ENCODE results near the gene C6orf58.
"Not testable (repeated sequence)": the region's sequence is repeated elsewhere in the genome, so short reads cannot be mapped to it uniquely, and the experiment has no call there.

Gene C6orf58

GRCh38 chr6:127582777-127583462 lies 5.9 kb downstream of the C6orf58 start:
- DNase-seq (ENCODE audit: low read depth, low spot score): no peak

GRCh38 chr6:127585123-127585522 lies 8.1 kb downstream of the C6orf58 start:
- H3K36me3 ChIP-seq (ENCODE audit: insufficient read depth, low read length): no peaks in the 10 kb centered on the region
- no peak overlapping the region for H3K9ac ChIP-seq (ENCODE audit: insufficient read length)
- TF ChIP-seq FOXP2 (optimal IDR thresholded peaks at IDR 0.05; ENCODE audit: control extremely low read depth, extremely low read length, insufficient read depth) (no peak), POLR2AphosphoS5 (IDR thresholded peaks at IDR 0.05; ENCODE audit: borderline replicate concordance, low read depth, low read length) (no peak), EZH2 (IDR thresholded peaks at IDR 0.05) (no peak)

More at GRCh38 chr6:127582777-127583462, 5.9 kb downstream of the C6orf58 start:
- H3K4me3 ChIP-seq: no peak overlapping the region
- H3K27ac ChIP-seq: no peak overlapping the region
- H3K9ac ChIP-seq (ENCODE audit: insufficient read length): no peak overlapping the region
- H3K9me3 ChIP-seq (ENCODE audit: low read depth, low read length): no peaks in the 10 kb centered on the region
- H3K36me3 ChIP-seq (ENCODE audit: insufficient read depth, low read length): no peaks in the 10 kb centered on the region
- TF ChIP-seq EZH2 (IDR thresholded peaks at IDR 0.05) (no peak), POLR2AphosphoS5 (IDR thresholded peaks at IDR 0.05; ENCODE audit: borderline replicate concordance, low read depth, low read length) (no peak), FOXP2 (optimal IDR thresholded peaks at IDR 0.05; ENCODE audit: control extremely low read depth, extremely low read length, insufficient read depth) (no peak)

GRCh38 chr6:127586372-127586771 lies 9.4 kb downstream of the C6orf58 start:
- H3K9ac ChIP-seq (ENCODE audit: insufficient read length): no peak overlapping the region
- TF ChIP-seq EZH2 (IDR thresholded peaks at IDR 0.05) (no peak), FOXP2 (optimal IDR thresholded peaks at IDR 0.05; ENCODE audit: control extremely low read depth, extremely low read length, insufficient read depth) (no peak), POLR2AphosphoS5 (IDR thresholded peaks at IDR 0.05; ENCODE audit: borderline replicate concordance, low read depth, low read length) (no peak)
- H3K4me3 ChIP-seq: no peak overlapping the region
- no peak for DNase-seq (ENCODE audit: low read depth, low spot score)
- no peaks in the 10 kb centered on the region for H3K36me3 ChIP-seq (ENCODE audit: insufficient read depth, low read length)
- no peaks in the 10 kb centered on the region for H3K9me3 ChIP-seq (ENCODE audit: low read depth, low read length)
- H3K27ac ChIP-seq: no peak overlapping the region

More at GRCh38 chr6:127585123-127585522, 8.1 kb downstream of the C6orf58 start:
- no peak for DNase-seq (ENCODE audit: low read depth, low spot score)
- Histone ChIP-seq H3K9me3 (ENCODE audit: low read depth, low read length) (no peaks in the 10 kb centered on the region), H3K4me3 (no peak overlapping the region), H3K27ac (no peak overlapping the region)

- Histone ChIP-seq H3K27ac (no peak overlapping the region), H3K9ac (ENCODE audit: insufficient read length) (no peak overlapping the region), H3K9me3 (ENCODE audit: low read depth, low read length) (no peaks in the 10 kb centered on the region), H3K36me3 (ENCODE audit: insufficient read depth, low read length) (no peaks in the 10 kb centered on the region), H3K4me3 (no peak overlapping the region)
- no peak for DNase-seq (ENCODE audit: low read depth, low spot score)
- TF ChIP-seq EZH2 (IDR thresholded peaks at IDR 0.05): no peak
- TF ChIP-seq FOXP2 (optimal IDR thresholded peaks at IDR 0.05; ENCODE audit: control extremely low read depth, extremely low read length, insufficient read depth): no peak
- no peak for TF ChIP-seq POLR2AphosphoS5 (IDR thresholded peaks at IDR 0.05; ENCODE audit: borderline replicate concordance, low read depth, low read length)
Measured at GRCh38 chr6:127587875-127588274, 10.9 kb downstream of the C6orf58 start.

- DNase-seq (ENCODE audit: low read depth, low spot score): no peak
- H3K36me3 ChIP-seq (ENCODE audit: insufficient read depth, low read length): no peaks in the 10 kb centered on the region
- no peaks in the 10 kb centered on the region for H3K9me3 ChIP-seq (ENCODE audit: low read depth, low read length)
- no peak overlapping the region for H3K4me3 ChIP-seq
- TF ChIP-seq POLR2AphosphoS5 (IDR thresholded peaks at IDR 0.05; ENCODE audit: borderline replicate concordance, low read depth, low read length) (no peak), EZH2 (IDR thresholded peaks at IDR 0.05) (no peak), FOXP2 (optimal IDR thresholded peaks at IDR 0.05; ENCODE audit: control extremely low read depth, extremely low read length, insufficient read depth) (no peak)
- H3K27ac ChIP-seq: no peak overlapping the region
- no peak overlapping the region for H3K9ac ChIP-seq (ENCODE audit: insufficient read length)
Measured at GRCh38 chr6:127589135-127589534, 12.2 kb downstream of the C6orf58 start.

- no peak for DNase-seq (ENCODE audit: low read depth, low spot score)
- Histone ChIP-seq H3K36me3 (ENCODE audit: insufficient read depth, low read length) (no peaks in the 10 kb centered on the region), H3K4me3 (no peak overlapping the region), H3K27ac (no peak overlapping the region), H3K9me3 (ENCODE audit: low read depth, low read length) (no peaks in the 10 kb centered on the region), H3K9ac (ENCODE audit: insufficient read length) (no peak overlapping the region)
- no peak for TF ChIP-seq POLR2AphosphoS5 (IDR thresholded peaks at IDR 0.05; ENCODE audit: borderline replicate concordance, low read depth, low read length)
Measured at GRCh38 chr6:127590344-127590743, 13.4 kb downstream of the C6orf58 start.

GRCh38 chr6:127592964-127593363 lies 16.0 kb downstream of the C6orf58 start:
- DNase-seq (ENCODE audit: low read depth, low spot score): no peak
- Histone ChIP-seq H3K4me3 (no peak overlapping the region), H3K9me3 (ENCODE audit: low read depth, low read length) (no peaks in the 10 kb centered on the region)

GRCh38 chr6:127593456-127593855 lies 16.5 kb downstream of the C6orf58 start:
- not testable (repeated sequence) for H3K36me3 ChIP-seq (ENCODE audit: insufficient read depth, low read length); H3K9me3 ChIP-seq (ENCODE audit: low read depth, low read length); DNase-seq (ENCODE audit: low read depth, low spot score); H3K4me3 ChIP-seq; H3K27ac ChIP-seq; H3K9ac ChIP-seq (ENCODE audit: insufficient read length)

More at GRCh38 chr6:127592964-127593363, 16.0 kb downstream of the C6orf58 start:
- Histone ChIP-seq H3K36me3 (ENCODE audit: insufficient read depth, low read length) (no peaks in the 10 kb centered on the region), H3K27ac (no peak overlapping the region), H3K9ac (ENCODE audit: insufficient read length) (no peak overlapping the region)
- no peak for TF ChIP-seq EZH2 (IDR thresholded peaks at IDR 0.05)
- TF ChIP-seq POLR2AphosphoS5 (IDR thresholded peaks at IDR 0.05; ENCODE audit: borderline replicate concordance, low read depth, low read length): no peak
- no peak for TF ChIP-seq FOXP2 (optimal IDR thresholded peaks at IDR 0.05; ENCODE audit: control extremely low read depth, extremely low read length, insufficient read depth)

GRCh38 chr6:127606131-127606562 lies 29.2 kb downstream of the C6orf58 start:
- no peaks in the 10 kb centered on the region for H3K36me3 ChIP-seq (ENCODE audit: insufficient read depth, low read length)
- no peak overlapping the region for H3K9ac ChIP-seq (ENCODE audit: insufficient read length)
- H3K9me3 ChIP-seq (ENCODE audit: low read depth, low read length): peaks cover 6% of the 10 kb centered on the region; the same call in 1 of the 2 replicates
- no peak overlapping the region for H3K27ac ChIP-seq
- no peak overlapping the region for H3K4me3 ChIP-seq
- TF ChIP-seq POLR2AphosphoS5 (IDR thresholded peaks at IDR 0.05; ENCODE audit: borderline replicate concordance, low read depth, low read length) (no peak), EZH2 (IDR thresholded peaks at IDR 0.05) (no peak), FOXP2 (optimal IDR thresholded peaks at IDR 0.05; ENCODE audit: control extremely low read depth, extremely low read length, insufficient read depth) (no peak)
- DNase-seq (ENCODE audit: low read depth, low spot score): no peak

Data from SK-N-MC (cell line).